HCT116 (cell line): Measurements from ENCODE around the gene GJD3.

Source experiments
- RAD21 ChIP-seq: IDR thresholded peaks from 2 replicates; pipeline ENCODE4 v1.6.1; 2012; ENCODE audit warnings: low read depth, mild to moderate bottlenecking
- TF ChIP-seq, protein P1 (sequence below), 3 experiments: fragments of 200-600 bp in 1 of 3; sonication (generic) in 1 of 3; IDR thresholded peaks in 2 of 3; conservative IDR thresholded peaks in 1 of 3; 2 replicates each; pipeline ENCODE4 v1.5.1; 2012 to 2017; ENCODE audit warnings: low read depth in 2 of 3, low read length in 2 of 3, antibody characterized with exemption in 1 of 3, borderline replicate concordance in 1 of 3, control low read depth in 1 of 3, mild to moderate bottlenecking in 1 of 3, mixed read lengths in 1 of 3, mixed run types in 1 of 3, moderate library complexity in 1 of 3; ENCODE audit not compliant: insufficient read depth in 1 of 3

DNA sequence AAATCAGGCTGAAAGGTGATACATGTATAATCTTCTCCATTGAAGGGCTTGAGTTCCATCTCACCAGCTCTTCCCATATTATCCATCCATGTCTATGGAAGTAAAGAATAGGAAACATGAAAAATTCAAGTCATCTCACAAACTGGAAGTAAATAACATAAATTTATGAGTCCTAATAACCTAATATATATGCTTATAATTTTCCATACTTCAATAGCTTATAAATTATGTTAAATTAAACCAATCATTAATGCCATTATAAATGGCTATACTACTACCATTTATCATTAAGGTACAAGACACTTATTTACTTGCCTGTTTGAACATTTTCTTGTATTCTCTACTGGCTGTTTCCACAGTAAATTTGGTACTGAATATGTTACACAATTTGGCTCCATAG lies 48.3 kb upstream of the GJD3 start:
- TF ChIP-seq, protein P1, sequence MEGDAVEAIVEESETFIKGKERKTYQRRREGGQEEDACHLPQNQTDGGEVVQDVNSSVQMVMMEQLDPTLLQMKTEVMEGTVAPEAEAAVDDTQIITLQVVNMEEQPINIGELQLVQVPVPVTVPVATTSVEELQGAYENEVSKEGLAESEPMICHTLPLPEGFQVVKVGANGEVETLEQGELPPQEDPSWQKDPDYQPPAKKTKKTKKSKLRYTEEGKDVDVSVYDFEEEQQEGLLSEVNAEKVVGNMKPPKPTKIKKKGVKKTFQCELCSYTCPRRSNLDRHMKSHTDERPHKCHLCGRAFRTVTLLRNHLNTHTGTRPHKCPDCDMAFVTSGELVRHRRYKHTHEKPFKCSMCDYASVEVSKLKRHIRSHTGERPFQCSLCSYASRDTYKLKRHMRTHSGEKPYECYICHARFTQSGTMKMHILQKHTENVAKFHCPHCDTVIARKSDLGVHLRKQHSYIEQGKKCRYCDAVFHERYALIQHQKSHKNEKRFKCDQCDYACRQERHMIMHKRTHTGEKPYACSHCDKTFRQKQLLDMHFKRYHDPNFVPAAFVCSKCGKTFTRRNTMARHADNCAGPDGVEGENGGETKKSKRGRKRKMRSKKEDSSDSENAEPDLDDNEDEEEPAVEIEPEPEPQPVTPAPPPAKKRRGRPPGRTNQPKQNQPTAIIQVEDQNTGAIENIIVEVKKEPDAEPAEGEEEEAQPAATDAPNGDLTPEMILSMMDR (IDR thresholded peaks at IDR 0.05 in 2 of 3, conservative IDR thresholded peaks at IDR 0.05 in 1 of 3; ENCODE audit: borderline replicate concordance in 1 of 3, insufficient read depth in 1 of 3, low read depth in 2 of 3, low read length in 2 of 3) = no peak
- TF ChIP-seq RAD21 = no peak
